HG03575 (cell line): ENCODE results near the gene SPON1.
"Not testable (repeated sequence)": the region's sequence is repeated elsewhere in the genome, so short reads cannot be mapped to it uniquely, and the experiment has no call there.

Experiments
- ATAC-seq: cut with Tn5 transposase; IDR thresholded peaks from one replicate; pipeline ENCODE4 v1.9.1; 2021; ENCODE audit not compliant: unreplicated experiment, insufficient number of reproducible peaks, low FRiP score; ENCODE audit errors: extremely low read depth

Gene SPON1

GRCh38 chr11:13970986-13971385 is 8.5 kb downstream of the SPON1 start:
- no peak for ATAC-seq

DNA sequence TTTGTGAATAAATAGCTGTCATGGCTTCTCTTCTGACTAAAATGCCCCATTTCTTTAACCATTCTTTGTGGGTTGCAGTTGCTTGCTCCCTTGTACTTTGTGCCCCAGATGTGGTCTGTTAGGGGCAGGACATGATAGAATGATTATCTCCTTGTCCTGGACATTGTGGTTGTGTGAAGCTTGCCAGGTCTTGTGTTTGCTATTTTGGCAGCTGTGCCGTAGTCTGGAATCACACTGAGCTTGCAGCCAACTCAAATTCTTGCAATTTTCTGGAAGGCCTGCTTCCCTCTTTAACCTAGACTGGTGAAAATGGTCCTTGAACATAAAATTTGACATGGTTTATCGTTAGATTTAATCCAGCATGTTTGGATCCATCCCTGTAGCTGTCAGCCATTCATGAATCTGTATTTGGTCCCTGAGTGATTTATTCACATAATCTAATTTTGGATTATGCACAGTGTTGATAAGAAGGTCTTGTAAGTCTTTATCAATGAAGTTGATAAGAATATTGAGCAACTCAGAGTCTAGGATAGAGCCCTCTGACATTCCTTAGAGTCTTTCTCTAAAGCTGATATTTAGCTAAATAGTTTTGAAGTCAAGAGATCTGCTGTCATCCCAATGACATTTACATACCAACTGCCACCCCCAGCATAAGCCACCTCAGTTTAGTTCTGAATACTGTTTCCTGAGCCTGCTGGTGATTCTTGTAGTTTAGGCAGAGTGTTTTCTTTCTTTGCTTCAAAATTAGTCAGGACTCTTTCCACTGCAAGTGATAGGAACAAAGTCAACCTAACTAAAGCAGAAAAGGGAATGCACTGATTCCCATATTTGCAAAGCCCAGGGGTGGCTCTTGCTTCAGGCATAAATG is 9.8 kb downstream of the SPON1 start:
- no peak for ATAC-seq

- ATAC-seq: no peak
These were observed 10.4 kb downstream of the SPON1 start for GRCh38 chr11:13972944-13973343.

- ATAC-seq: no peak
These were observed 12.1 kb downstream of the SPON1 start for GRCh38 chr11:13974631-13975030.

DNA sequence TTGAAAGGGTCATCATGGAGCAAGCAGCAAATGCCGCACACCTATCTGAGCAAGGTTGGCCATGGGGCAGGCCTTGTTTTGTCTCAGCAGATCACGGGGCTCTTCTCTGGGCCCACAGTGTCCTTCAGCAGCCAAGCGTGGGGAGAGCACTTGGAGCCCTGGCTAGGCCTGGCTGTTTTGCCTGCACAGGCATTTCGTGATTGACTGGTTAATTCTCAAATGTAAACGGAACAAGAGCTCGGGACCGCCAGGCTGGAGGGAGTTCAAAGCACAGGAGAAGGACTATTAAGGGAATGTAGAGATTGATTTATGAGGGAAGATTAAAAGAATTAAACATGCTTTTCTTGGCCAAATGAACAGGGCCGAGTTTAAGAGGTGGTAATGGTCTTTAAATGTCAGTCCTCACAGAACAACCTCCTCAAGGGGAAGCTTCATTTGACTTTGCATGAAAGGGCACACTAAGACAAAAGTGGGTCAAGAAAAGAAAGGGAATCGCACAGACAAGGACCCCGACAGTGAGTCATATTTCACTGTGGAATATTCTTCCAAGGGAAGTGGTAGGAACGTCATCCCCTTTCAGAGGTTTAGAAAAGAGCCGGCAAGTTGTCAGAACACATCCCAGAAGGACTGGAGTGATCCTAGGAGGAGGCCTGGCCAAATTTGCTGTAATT is 20.7 kb downstream of the SPON1 start:
- ATAC-seq: no peak

DNA sequence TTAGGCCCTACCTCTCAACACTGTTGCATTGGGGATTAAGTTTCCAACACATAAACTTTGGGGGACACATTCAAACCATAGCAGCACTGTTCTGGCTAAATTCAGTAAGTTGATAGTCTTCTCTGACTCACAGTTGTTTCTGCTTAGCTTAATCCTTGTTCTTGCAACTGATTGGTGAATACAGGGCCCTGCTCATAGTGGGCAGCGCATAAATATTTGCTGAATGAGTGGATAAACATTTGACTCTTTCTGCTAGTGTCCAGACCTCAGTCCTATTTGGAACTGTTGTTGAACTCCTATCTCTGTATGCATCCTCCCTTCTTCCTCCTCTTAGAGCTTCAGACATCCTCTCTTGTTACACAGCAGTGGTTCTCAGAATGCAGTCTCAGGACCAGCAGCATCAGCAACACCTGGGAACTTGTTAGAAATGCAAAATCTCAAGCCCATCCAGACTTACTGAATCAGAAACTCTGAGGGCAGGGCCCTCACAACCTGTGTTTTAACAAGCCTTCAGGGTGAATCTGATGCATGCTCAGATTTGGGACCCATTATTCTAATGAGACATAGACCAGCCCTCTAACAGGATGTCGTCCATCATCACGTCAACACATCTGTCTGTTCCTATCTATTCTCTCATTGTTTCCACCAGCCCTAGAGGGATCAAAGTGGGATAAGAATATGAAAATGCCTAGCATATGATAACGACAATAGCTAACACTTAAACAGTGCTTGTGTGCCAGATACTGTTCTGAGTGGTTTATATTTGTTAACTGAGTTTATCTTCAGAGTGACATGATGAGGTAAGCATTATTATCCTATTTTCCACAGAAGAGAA is 22.3 kb downstream of the SPON1 start:
- no peak for ATAC-seq

- ATAC-seq: not testable (repeated sequence)
These were observed 24.2 kb downstream of the SPON1 start for GRCh38 chr11:13986695-13987094.

GRCh38 chr11:13992158-13992856 is 29.8 kb downstream of the SPON1 start:
- ATAC-seq: not testable (repeated sequence)

- no peak for ATAC-seq
These were observed 30.7 kb downstream of the SPON1 start for GRCh38 chr11:13993096-13993765.

GRCh38 chr11:13997881-13998280 is 35.4 kb downstream of the SPON1 start:
- no peak for ATAC-seq

DNA sequence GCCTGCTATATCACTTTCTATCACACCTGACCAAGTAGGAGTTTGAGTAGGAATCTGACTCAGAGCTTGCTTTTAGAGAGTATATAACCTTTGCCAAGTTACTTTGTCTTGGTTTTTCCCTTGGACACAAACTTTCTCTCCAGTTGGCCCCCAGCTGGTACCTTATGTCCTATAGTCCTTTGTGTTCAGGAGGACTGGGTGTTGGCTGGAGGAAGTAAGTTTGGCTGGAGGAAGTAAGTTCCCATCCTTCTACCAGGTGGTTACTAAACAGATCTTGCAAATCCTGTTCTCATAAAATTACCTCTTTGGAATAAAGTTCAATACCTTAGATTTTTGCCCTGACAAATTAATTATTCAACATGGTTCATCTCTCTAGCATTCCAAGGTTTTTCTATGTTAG is 37.2 kb downstream of the SPON1 start:
- ATAC-seq: no peak

DNA sequence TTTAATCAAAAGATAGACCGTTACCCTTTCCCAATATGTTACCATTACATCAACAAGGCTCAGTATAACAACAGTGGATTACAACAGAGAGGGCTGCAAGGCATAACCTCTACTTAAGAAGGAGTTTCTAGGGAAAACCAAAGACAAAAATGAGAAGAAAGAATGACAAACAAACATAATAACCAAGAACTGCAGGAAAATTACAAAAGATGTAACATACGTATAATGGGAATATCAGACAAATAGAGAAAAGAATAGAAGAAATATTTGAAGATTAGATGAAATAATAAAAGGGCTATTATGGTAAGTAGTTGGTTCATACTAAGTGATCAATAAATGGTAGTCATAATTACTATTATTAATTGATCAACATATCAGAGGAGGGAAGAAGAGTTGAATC is 39.1 kb downstream of the SPON1 start:
- no peak for ATAC-seq

DNA sequence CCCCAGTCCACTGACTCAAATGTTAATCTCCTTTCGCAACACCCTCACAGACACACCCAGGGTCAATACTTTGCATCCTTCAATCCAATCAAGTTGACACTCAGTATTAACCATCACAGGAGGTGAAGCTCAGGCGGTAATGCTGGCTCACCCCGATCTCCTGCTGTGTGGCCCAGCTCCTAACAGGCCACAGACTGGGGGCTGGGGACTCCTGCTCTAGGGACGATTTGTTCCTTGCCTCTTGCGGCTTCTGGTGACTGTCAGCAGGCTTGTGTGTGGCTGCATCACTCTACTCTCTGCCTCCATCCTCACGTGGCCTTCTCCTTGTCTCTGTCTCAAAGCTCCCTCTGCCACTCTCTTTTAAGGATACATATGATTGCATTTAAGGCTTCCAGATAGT is 45.0 kb downstream of the SPON1 start:
- no peak for ATAC-seq

DNA sequence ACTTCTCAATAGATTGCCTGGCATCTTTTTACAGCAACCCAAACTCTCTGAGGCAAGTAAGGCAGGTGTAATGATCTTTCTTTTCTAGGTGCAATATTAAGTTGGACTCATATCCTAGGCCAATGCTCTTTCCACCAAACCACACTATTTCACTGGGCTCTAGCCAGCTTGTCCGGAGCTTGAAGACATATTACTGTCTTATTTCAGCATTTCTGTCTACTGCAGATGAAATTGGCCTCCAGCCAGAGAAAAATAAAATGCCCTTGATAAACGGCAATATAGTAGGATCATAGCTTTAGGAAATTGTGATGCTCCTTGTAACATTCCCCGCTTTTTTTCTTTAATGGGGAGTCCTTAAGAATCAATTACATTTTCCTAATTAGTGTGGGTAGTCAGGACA is 48.1 kb downstream of the SPON1 start:
- ATAC-seq: no peak

DNA sequence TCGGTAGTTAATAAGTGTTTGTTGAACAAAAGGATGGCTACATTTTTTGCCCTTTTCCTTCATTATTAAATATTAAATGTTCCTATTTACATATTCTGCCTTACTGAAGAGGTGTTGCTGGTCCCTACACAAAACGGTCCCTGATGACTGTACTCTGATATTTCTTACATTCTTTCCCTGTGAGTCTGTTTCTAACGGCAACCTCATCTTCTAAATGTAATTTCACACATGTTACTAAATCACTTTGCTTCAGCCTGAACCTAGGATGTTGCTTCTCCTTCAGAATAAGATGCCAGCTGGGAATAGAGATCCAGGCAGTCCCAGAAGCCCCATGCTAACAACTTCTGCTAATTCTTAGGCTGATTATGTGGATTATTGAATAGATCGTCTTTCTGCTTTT is 50.3 kb downstream of the SPON1 start:
- ATAC-seq: no peak

GRCh38 chr11:14015711-14016110 is 53.2 kb downstream of the SPON1 start:
- no peak for ATAC-seq

- ATAC-seq: no peak
These were observed 55.9 kb downstream of the SPON1 start for GRCh38 chr11:14018441-14018840.

DNA sequence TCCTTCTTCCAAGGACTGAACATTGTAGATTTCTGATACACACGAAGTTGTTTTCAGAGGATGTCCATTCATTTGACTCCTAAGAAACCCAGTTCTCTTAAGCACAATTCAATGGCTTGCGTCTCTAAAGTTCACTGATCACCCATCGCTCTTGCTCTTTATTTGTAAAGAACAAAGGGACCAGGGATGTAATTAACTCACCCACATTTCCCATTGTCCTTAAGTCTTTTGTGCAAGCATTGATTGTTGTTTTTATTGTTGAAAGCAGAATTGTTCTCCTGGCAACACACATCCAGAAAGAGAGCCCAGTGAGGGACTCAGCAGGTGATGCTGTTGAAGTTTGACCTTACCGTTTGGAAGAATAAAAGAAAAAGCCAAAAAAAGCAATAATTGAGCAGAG is 59.2 kb downstream of the SPON1 start:
- no peak for ATAC-seq

- ATAC-seq: no peak
These were observed 59.7 kb downstream of the SPON1 start for GRCh38 chr11:14022251-14022650.
